NCI-H748 (cell line): ENCODE measurements around the gene C1QTNF12.

Source experiments
- DNase-seq: peaks from one replicate; lab custom pipeline; 2025; ENCODE audit not compliant: unreplicated experiment; lab: John Stamatoyannopoulos, UW

Gene C1QTNF12

DNA sequence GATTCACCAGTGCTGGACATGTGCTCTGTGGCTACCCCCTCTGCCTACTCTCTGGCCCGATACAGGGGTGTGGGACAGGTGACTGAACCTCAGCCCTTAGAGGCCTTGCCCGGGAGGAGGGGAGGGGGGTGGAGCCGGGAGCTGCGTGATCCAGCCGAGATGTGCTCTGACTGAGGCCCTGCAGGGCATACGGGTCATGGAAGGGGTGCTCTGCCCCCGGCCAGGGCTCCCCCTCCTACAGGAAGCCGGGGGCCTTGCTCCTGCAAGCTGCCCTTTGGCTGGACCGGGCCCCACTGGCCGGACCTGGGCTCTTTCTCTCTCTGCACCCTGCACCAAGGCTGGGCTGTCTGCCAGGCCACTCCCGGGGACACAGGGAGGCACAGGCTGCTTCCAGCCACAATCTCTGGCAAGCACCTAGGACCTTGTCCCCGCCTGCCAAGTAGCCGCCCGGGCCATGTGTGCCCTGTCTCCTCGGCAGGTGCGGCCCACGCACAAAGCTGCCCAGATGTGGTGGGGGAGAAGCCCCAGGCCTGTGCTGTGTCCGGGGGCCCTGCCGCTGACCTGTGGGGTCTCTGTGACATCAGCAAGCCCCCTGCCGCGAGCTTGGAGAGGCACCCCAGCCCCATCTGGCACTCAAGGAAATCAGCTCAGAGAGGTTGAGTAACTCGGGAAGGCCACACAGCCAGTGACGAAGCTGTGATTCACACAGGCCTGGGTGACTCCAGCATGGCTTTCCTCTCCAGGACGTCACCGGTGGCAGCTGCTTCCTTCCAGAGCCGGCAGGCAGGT, 35.2 kb upstream of the C1QTNF12 start:
- no peak for DNase-seq

- no peak for DNase-seq
Measured at GRCh38 chr1:1280782-1281481, 34.4 kb upstream of the C1QTNF12 start.

DNA sequence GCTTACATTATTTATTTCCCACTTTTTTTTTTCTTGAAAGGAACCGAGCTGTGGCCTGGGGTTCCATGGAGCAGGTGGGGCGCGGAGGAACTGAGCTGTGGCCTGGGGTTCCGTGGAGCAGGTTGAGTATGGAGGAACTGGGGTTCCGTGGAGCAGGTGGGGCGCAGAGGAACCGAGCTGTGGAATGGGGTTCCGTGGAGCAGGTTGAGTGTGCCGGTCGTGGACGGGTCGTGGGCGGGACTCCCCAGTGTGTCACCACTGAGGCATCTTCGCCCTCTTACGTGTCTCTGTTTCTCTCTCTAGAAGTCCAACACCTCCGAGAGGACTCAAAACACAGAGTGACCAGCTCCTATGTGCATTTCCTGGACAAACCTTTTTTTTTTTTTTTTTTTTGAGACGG, 32.5 kb upstream of the C1QTNF12 start:
- no peak for DNase-seq

DNA sequence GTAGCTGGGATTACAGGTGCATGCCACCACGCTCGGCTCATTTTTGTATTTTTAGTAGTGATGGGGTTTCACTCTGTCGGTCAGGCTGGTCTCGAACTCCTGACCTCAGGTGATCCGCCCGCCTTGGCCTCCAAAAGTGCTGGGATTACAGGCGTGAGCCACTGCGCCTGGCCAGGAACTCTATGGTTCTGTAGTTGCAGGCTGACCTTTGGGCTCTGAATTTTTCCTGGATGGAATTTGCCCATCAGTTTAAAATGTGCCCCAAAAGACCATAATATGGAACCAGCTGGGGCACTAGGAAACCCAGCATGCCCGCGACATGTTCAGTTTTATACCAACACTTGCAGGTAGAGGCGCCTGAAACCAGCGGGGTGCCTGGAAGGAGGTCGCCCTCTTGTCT, 32.1 kb upstream of the C1QTNF12 start:
- DNase-seq = no peak

GRCh38 chr1:1275836-1276235, 29.3 kb upstream of the C1QTNF12 start:
- no peak for DNase-seq

DNA sequence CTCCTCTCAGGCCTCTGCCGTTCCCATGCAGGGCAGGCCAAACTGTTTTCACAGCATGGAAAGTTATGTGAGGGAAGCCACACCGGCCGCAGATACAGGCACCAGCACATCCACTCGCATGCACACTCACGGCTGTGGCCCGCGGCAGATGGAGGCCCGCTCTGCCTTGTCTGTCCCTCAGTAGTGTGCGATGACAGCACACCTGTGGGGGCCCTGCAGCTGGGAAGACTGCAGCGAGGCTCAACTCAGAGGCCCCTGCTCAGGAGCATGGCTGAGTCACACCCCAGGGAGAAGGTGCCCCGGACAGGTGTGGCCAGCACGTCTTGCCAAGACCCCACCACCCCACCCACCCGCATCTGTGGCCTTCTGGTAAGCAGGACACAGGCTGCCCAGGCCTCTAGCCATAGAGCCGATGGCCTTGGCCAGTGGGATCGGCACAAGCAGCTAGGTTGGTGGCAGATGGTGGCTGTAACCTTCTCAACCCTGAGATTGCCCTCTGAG, 28.5 kb upstream of the C1QTNF12 start:
- DNase-seq = no peak

- DNase-seq = no peak
Measured at GRCh38 chr1:1274299-1274930, 27.9 kb upstream of the C1QTNF12 start.

DNA sequence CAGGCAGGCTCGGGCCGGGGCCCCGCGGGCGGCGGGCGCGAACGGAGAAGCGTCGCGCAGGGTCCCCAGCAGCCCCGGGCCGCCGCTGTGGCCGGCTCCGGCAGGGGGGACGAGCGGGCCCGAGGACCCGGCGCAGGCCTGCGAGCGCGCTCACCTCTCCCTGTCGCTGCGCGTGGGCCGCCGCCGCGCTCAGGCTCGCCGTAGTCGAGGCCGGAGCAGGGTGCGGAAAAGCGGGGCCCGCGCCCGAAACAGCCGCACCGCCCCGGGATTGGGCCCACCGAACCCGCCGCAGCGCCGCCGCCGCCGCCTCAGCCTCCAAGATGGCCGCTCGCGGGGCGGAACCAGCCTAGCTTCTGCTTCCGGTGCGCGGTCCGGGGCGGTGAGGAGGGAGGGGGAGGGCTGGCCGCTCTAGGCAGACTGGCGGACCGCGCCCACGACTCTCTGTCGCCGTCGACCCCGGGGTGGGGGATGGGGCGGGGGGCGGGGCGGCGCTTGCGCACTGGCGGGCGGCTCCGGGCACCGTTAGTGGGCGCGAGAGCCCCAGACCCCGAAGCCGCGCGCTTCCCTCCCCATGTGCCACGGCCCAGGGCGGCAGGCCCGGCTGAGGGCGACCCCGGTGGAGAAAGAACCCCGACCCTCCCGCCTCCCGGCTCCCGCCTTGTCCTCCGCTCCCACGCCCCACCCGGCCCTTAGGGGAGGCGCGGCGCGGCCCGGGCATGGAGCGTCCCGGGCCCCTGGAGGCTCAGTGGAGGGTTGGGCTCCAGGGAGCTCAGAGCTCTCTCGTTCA, 27.2 kb upstream of the C1QTNF12 start, which contains the start of gene UBE2J2:
UBE2J2 (minus strand) TSS at position 343 of the 787 bp plus-strand sequence. CDS start 5,862 bp downstream, outside the sequence.
- peak; percentile 85 for DNase-seq

DNA sequence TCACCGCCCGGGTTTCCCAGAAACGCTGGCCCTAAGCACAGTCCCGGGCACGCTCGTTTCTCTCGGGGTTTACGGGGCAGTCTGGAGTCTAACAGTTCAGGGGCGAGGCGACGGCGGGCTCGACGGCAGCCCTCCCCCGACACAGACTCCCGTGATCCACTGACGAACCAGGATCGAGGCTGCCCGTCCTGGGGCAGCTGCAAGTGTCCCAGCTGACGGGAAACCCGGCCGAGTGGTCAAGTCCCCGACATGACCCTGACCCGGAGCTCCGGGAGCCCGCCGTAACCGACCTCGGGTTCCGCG, 26.6 kb upstream of the C1QTNF12 start:
- no peak for DNase-seq

GRCh38 chr1:1272341-1273208, 26.1 kb upstream of the C1QTNF12 start:
- DNase-seq = peak; percentile 15

DNA sequence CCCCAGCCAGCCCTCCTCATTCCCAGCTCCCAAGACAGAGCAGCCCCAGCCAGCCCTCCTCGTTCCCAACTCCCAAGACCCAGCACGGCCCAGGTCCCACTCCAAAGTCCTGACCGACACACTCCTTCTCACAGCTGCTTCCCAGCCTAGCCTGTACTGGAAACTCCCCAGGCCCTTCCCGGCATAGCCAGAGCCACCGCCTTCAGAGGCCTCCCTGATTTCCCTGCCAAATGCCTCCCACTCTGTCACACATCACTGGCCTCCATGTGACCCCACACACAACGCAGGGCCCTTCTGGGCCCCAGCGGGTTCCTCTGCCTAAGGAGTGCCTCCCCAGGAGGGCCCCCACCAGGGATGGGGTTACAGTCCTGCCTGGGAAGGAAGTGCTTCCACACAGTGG, 24.3 kb upstream of the C1QTNF12 start:
- DNase-seq = no peak

GRCh38 chr1:1268284-1268682, 21.8 kb upstream of the C1QTNF12 start:
- no peak for DNase-seq

GRCh38 chr1:1267488-1268283, 21.2 kb upstream of the C1QTNF12 start:
- no peak for DNase-seq

DNA sequence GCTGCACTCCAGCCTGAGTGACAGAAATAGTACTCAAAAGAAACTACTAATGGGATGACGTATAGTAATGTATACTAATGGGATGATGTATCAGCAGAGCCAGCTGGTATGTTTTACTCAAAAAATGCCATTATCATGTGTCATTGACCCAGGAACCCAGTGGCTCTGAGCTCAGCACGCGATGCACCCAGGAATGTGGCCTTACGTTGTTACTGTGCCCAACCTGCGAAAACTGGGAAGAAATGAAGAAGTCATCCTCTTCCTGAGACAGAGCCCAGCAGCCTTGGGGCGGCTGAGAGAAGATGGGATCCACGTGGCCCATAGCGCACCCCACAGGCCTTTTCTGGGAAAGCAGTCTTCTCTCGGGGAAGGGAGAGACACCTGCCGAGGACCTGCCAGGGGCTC, 18.3 kb upstream of the C1QTNF12 start:
- DNase-seq = no peak

- no peak for DNase-seq
Measured at GRCh38 chr1:1264026-1264425, 17.5 kb upstream of the C1QTNF12 start.

- DNase-seq = no peak
Measured at GRCh38 chr1:1262758-1263157, 16.2 kb upstream of the C1QTNF12 start.

GRCh38 chr1:1262071-1262470, 15.5 kb upstream of the C1QTNF12 start:
- DNase-seq = no peak

GRCh38 chr1:1260843-1261560, 14.5 kb upstream of the C1QTNF12 start:
- no peak for DNase-seq
